Measurements from ENCODE around the gene IKBKE.

IKBKE gene

DNA sequence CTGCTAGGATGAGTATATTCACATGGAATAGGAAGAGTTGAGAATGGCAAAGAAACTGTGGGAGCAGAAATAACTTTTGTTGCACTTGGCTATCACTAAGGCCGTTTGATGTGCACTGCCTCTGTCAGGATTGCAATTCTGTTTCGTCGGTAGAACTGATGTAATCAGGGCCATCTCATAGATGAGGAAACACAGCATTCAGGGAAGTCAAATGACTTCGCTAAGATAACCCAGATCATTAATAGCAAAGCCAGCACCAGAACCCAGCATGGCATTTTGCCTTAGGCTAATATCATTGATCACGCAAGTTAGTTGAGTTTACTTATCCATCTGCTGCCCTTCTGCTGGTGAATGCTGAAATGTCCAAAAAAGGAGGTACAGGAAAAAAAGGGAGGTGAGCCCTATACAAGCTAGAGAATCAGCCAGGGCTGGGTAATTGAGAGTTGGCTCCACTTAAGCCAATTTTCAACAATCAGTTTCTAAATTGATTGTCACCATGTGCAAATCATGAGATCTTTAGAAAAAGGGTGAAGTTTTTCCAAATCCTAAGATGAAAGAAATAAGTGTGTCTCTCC lies 44.6 kb downstream of the IKBKE start:
- Histone ChIP-seq H3K4me3 (ENCODE audit: low read length, poor library complexity, severe bottlenecking) (no peak overlapping the region), H4K20me1 (ENCODE audit: insufficient read depth, low read length, poor library complexity, severe bottlenecking) (no peaks in the 10 kb centered on the region), H2AFZ (ENCODE audit: low read length) (no peak overlapping the region), H3F3A (ENCODE audit: low read depth) (no peaks in the 10 kb centered on the region), H3K9me3 (ENCODE audit: insufficient read depth, low read depth, low read length) (no peaks in the 10 kb centered on the region), H3K4me1 (ENCODE audit: insufficient read depth, low read length, poor library complexity, severe bottlenecking) (no peaks in the 10 kb centered on the region), H3K36me3 (ENCODE audit: insufficient read depth, low read length) (no peaks in the 10 kb centered on the region), H3K79me2 (ENCODE audit: insufficient read depth, low read length) (no peaks in the 10 kb centered on the region), H3K4me2 (ENCODE audit: low read depth, low read length, poor library complexity, severe bottlenecking) (no peak overlapping the region), H3K9me2 (replicated peaks; ENCODE audit: low read depth, low read length) (no peaks in the 10 kb centered on the region), H3K27me3 (ENCODE audit: insufficient read depth, low read length, poor library complexity, severe bottlenecking) (no peaks in the 10 kb centered on the region), H3K9ac (ENCODE audit: low read depth, low read length, poor library complexity, severe bottlenecking) (no peak overlapping the region)
- TF ChIP-seq CTCF (conservative IDR thresholded peaks at IDR 0.05; ENCODE audit: low read length) (no peak), EZH2phosphoT487 (IDR thresholded peaks at IDR 0.05; ENCODE audit: borderline replicate concordance) (no peak)

GRCh38 chr1:206516728-206516990 lies 46.4 kb downstream of the IKBKE start:
- H3K4me3 ChIP-seq (ENCODE audit: low read length, poor library complexity, severe bottlenecking): no peak overlapping the region
- no peaks in the 10 kb centered on the region for H3K9me3 ChIP-seq (ENCODE audit: insufficient read depth, low read depth, low read length)
- no peak for TF ChIP-seq CTCF (conservative IDR thresholded peaks at IDR 0.05; ENCODE audit: low read length)
- no peak for TF ChIP-seq EZH2phosphoT487 (IDR thresholded peaks at IDR 0.05; ENCODE audit: borderline replicate concordance)
- H3K27me3 ChIP-seq (ENCODE audit: insufficient read depth, low read length, poor library complexity, severe bottlenecking): no peaks in the 10 kb centered on the region
- H3K36me3 ChIP-seq (ENCODE audit: insufficient read depth, low read length): no peaks in the 10 kb centered on the region
- no peaks in the 10 kb centered on the region for H3K4me1 ChIP-seq (ENCODE audit: insufficient read depth, low read length, poor library complexity, severe bottlenecking)
- H4K20me1 ChIP-seq (ENCODE audit: insufficient read depth, low read length, poor library complexity, severe bottlenecking): no peaks in the 10 kb centered on the region
- H3K79me2 ChIP-seq (ENCODE audit: insufficient read depth, low read length): no peaks in the 10 kb centered on the region
- H2AFZ ChIP-seq (ENCODE audit: low read length): no peak overlapping the region
- H3K4me2 ChIP-seq (ENCODE audit: low read depth, low read length, poor library complexity, severe bottlenecking): no peak overlapping the region
- no peaks in the 10 kb centered on the region for H3F3A ChIP-seq (ENCODE audit: low read depth)
- H3K9ac ChIP-seq (ENCODE audit: low read depth, low read length, poor library complexity, severe bottlenecking): no peak overlapping the region
- no peaks in the 10 kb centered on the region for H3K9me2 ChIP-seq (replicated peaks; ENCODE audit: low read depth, low read length)

DNA sequence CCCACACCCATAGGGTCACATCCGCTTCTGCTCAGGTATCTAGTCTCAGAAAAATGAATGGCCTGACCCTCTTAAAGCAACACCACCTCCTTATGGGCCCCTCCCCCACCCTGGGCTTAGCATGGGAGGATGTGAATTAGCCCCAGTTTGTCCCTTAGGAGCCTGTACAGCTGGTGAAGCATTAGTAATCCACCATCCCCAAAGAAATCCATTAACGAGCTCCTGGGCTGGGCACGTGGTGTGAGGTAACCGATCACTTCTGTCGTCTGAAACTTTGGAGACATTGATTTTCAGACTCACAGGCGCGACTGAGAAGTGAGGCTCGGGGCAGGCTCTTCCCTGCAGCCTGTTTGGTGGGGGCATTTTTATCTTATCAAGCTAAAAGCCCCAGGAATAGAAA lies 47.5 kb downstream of the IKBKE start:
- H3K79me2 ChIP-seq (ENCODE audit: insufficient read depth, low read length): no peaks in the 10 kb centered on the region
- no peaks in the 10 kb centered on the region for H3K9me2 ChIP-seq (replicated peaks; ENCODE audit: low read depth, low read length)
- TF ChIP-seq EZH2phosphoT487 (IDR thresholded peaks at IDR 0.05; ENCODE audit: borderline replicate concordance) (no peak), CTCF (conservative IDR thresholded peaks at IDR 0.05; ENCODE audit: low read length) (no peak)
- no peak overlapping the region for H3K4me2 ChIP-seq (ENCODE audit: low read depth, low read length, poor library complexity, severe bottlenecking)
- no peak overlapping the region for H2AFZ ChIP-seq (ENCODE audit: low read length)
- H4K20me1 ChIP-seq (ENCODE audit: insufficient read depth, low read length, poor library complexity, severe bottlenecking): no peaks in the 10 kb centered on the region
- no peaks in the 10 kb centered on the region for H3K36me3 ChIP-seq (ENCODE audit: insufficient read depth, low read length)
- no peak overlapping the region for H3K9ac ChIP-seq (ENCODE audit: low read depth, low read length, poor library complexity, severe bottlenecking)
- no peaks in the 10 kb centered on the region for H3K4me1 ChIP-seq (ENCODE audit: insufficient read depth, low read length, poor library complexity, severe bottlenecking)
- no peaks in the 10 kb centered on the region for H3K9me3 ChIP-seq (ENCODE audit: insufficient read depth, low read depth, low read length)
- H3F3A ChIP-seq (ENCODE audit: low read depth): no peaks in the 10 kb centered on the region
- H3K4me3 ChIP-seq (ENCODE audit: low read length, poor library complexity, severe bottlenecking): no peak overlapping the region
- no peaks in the 10 kb centered on the region for H3K27me3 ChIP-seq (ENCODE audit: insufficient read depth, low read length, poor library complexity, severe bottlenecking)
